GM12878 (cell line): ENCODE results near the gene NRSN2. TPM values are rescaled to one million over a fixed set of nuclear protein-coding genes. Genes with fewer than 3 reads are reported as not detected.

Experiments used
- ATAC-seq: fragments of 200-7000 bp; cut with Tn5 transposase; 3 replicates; pipeline ENCODE4 v1.9.1; 2020; ENCODE audit warnings: mild to moderate bottlenecking, moderate library complexity
- BruUV-seq: library from RNA; stranded (reverse); fragments of 400-500 nt; replicated peaks from 2 replicates; lab custom pipeline; 2021; lab: Mats Ljungman, UMichigan
- CTCF ChIA-PET: fragments of 300-600 bp; sonication (Branson Sonifier 250); formaldehyde crosslinking; extraction: SDS; loops from one replicate; lab custom pipeline; 2021; ENCODE audit warnings: inconsistent platforms; lab: Yijun Ruan, JAX
- POLR2A ChIA-PET: fragments of 350-600 bp; formaldehyde crosslinking; extraction: SDS; loops from one replicate; lab custom pipeline; 2021; ENCODE audit warnings: inconsistent platforms; lab: Charles Lee
- RAD21 ChIA-PET: fragments of 300-600 bp; sonication (Branson Sonifier 250); formaldehyde crosslinking; loops from one replicate; lab custom pipeline; 2023; ENCODE audit warnings: antibody characterized with exemption; ENCODE audit not compliant: unreplicated experiment; lab: Charles Lee
- SMC1A ChIA-PET: fragments of 300-600 bp; sonication (Branson Sonifier 250); formaldehyde crosslinking; loops from one replicate; lab custom pipeline; 2023; ENCODE audit not compliant: unreplicated experiment, uncharacterized antibody; lab: Charles Lee
- DNase-seq: peaks from one replicate; pipeline ENCODE4 v3.0.0-alpha.2; 2011; ENCODE audit warnings: low read depth, low spot score
- FAIRE-seq: peaks from 3 replicates; lab custom pipeline; 2011; peaks lifted over from hg19 to GRCh38; lab: Jason Lieb, UNC
- H2AFZ ChIP-seq: 2 replicates; pipeline ENCODE4 v1.6.0; 2011; ENCODE audit warnings: low read depth, low read length, control low read depth; ENCODE audit not compliant: control insufficient read depth
- H3K27ac ChIP-seq: 2 replicates; pipeline ENCODE4 v1.5.1; 2011; ENCODE audit warnings: control low read depth; ENCODE audit not compliant: control insufficient read depth, insufficient read depth
- H3K27me3 ChIP-seq, 2 experiments: replicated peaks in 1 of 2; 2 replicates each; pipeline versions ENCODE4 v1.6.0 to v1.6.1; 2011; ENCODE audit warnings: low read length in 1 of 2; ENCODE audit not compliant: control insufficient read depth in 2 of 2, insufficient read depth in 2 of 2
- H3K36me3 ChIP-seq, 2 experiments: 2 replicates each; pipeline ENCODE4 v1.5.1; 2011; ENCODE audit warnings: low read length in 1 of 2; ENCODE audit not compliant: control insufficient read depth in 2 of 2, insufficient read depth in 2 of 2
- H3K4me1 ChIP-seq: 2 replicates; pipeline ENCODE4 v1.6.1; 2011; ENCODE audit warnings: mild to moderate bottlenecking, low read length, moderate library complexity, mixed read lengths; ENCODE audit not compliant: control insufficient read depth, insufficient read depth
- H3K4me2 ChIP-seq: 2 replicates; pipeline ENCODE4 v1.6.0; 2011; ENCODE audit warnings: control low read depth; ENCODE audit not compliant: control insufficient read depth, insufficient read depth
- H3K4me3 ChIP-seq: fragments of 200-600 bp; sonication (generic); 2 replicates; pipeline ENCODE4 v1.5.1; 2016
- H3K79me2 ChIP-seq: 2 replicates; pipeline ENCODE4 v1.6.0; 2011; ENCODE audit warnings: low read length; ENCODE audit not compliant: control insufficient read depth, insufficient read depth
- H3K9ac ChIP-seq: 2 replicates; pipeline ENCODE4 v1.8.0; 2011; ENCODE audit warnings: low read length, control low read depth, mixed read lengths; ENCODE audit not compliant: control insufficient read depth, insufficient read depth
- H3K9me3 ChIP-seq: replicated peaks from 3 replicates; pipeline ENCODE4 v1.5.1; 2011; ENCODE audit warnings: mild to moderate bottlenecking, low read length; ENCODE audit not compliant: control insufficient read depth, insufficient read depth
- H4K20me1 ChIP-seq: 2 replicates; pipeline ENCODE4 v1.6.0; 2011; ENCODE audit not compliant: control insufficient read depth, insufficient read depth
- HDGF ChIP-seq: fragments of 450-650 bp; IDR thresholded peaks from 2 replicates; pipeline ENCODE4 v1.6.1; 2016; ENCODE audit warnings: antibody characterized with exemption
- NFYA ChIP-seq: IDR thresholded peaks from 2 replicates; pipeline ENCODE4 v1.6.1; 2011; ENCODE audit warnings: low read depth, mild to moderate bottlenecking, low read length, improper control_type of control experiment, borderline replicate concordance
- RELA ChIP-seq: fragments of 450-650 bp; IDR thresholded peaks from 2 replicates; pipeline ENCODE4 v1.8.0; 2014; ENCODE audit warnings: borderline replicate concordance; ENCODE audit not compliant: partially characterized antibody
- SREBF2 ChIP-seq: IDR thresholded peaks from 2 replicates; pipeline ENCODE4 v1.6.1; 2012; ENCODE audit warnings: mild to moderate bottlenecking, low read length
- TARDBP ChIP-seq: IDR thresholded peaks from 2 replicates; pipeline ENCODE4 v1.6.1; 2016; ENCODE audit warnings: borderline replicate concordance
- TCF12 ChIP-seq: IDR thresholded peaks from 2 replicates; pipeline ENCODE4 v1.6.1; 2011; ENCODE audit warnings: low read depth, mild to moderate bottlenecking, low read length
- WGBS: methylation state at CpG from one replicate; pipeline ENCODE4 v1.1.6; 2016; ENCODE audit warnings: low lambda C conversion rate; ENCODE audit not compliant: insufficient replicate concordance, insufficient coverage; ENCODE audit errors: missing lambda C conversion rate; 5-methylcytosine and 5-hydroxymethylcytosine counted together
- in situ Hi-C: fragments of 300-500 bp; cut with MboI; formaldehyde crosslinking; loops from 9 replicates; pipeline ENCODE4 v1.14.3; 2018; ENCODE audit warnings: mixed read lengths
- intact Hi-C: fragments of 100-400 bp; cut with micrococcal nuclease; formaldehyde crosslinking; loops from one replicate; pipeline ENCODE4 v1.14.2; 2022; ENCODE audit not compliant: unreplicated experiment
- polyA plus RNA-seq, 11 experiments: library from polyadenylated mRNA; depleted of rRNA in 4 of 11; unstranded in 6 of 11; stranded (reverse) in 5 of 11; fragments of >200 nt; fragmentation: Nextera tagmentation in 4 of 11; fragmentation: Illumina TruSeq in 1 of 11; extraction: Ambion mirVana in 4 of 11; extraction: Trizol in 1 of 11; gene quantifications; 1 replicate in 1 of 11; 2 replicates in 10 of 11; pipeline versions ENCODE4 v1.2.1 to v1.2.3, GENCODE V29; 2011 to 2016; ENCODE audit warnings: inconsistent platforms in 2 of 11, missing spikeins in 2 of 11, low read depth in 1 of 11
- total RNA-seq, 4 experiments: library from RNA; depleted of rRNA in 3 of 4; stranded (reverse); fragments of >200 nt in 3 of 4; fragmentation: Illumina TruSeq in 1 of 4; extraction: Trizol in 1 of 4; gene quantifications; 2 replicates each; pipeline versions ENCODE4 v1.2.1 to v1.2.3, GENCODE V29; 2013 to 2021
- TF ChIP-seq, protein P1 (sequence below): IDR thresholded peaks from 2 replicates; pipeline ENCODE4 v1.6.1; 2012; ENCODE audit warnings: low read length, inconsistent platforms
- TF ChIP-seq, protein P2 (sequence below): IDR thresholded peaks from 2 replicates; pipeline ENCODE4 v1.6.1; 2012; ENCODE audit warnings: mild to moderate bottlenecking, low read depth, low read length
- TF ChIP-seq, protein P3 (sequence below): fragments of 450-650 bp; conservative IDR thresholded peaks from 2 replicates; pipeline ENCODE4 v1.6.1; 2017; ENCODE audit warnings: mild to moderate bottlenecking, moderate library complexity

The NRSN2 gene
- total and polyA plus RNA-seq, 10 of the 15 experiments (the other 5 are each of a cell fraction or from before 2014, with no cell fraction given) = 6.2 to 32.4 (median 13.0) TPM

GRCh38 chr20:381581-382290, 34.8 kb downstream of the NRSN2 start:
- no peak for FAIRE-seq
- Histone ChIP-seq H3K9ac (peak overlapping the region; percentile 73), H3K4me2 (peak overlapping the region; percentile 77), H3K27ac (0 out of 2 replicates have a peak overlapping the region, but pooled peaks have one; percentile 22), H3K9me3 (no peaks in the 10 kb centered on the region), H3K36me3 (no peaks in the 10 kb centered on the region), H3K79me2 (peaks cover 16% of the 10 kb centered on the region), H2AFZ (peak overlapping the region; percentile 38), H3K27me3 (no peaks in the 10 kb centered on the region), H3K4me3 (peak overlapping the region; percentile 98), H3K4me1 (peaks cover 10% of the 10 kb centered on the region), H4K20me1 (no peaks in the 10 kb centered on the region)
- intact Hi-C loops (loop anchor here (2.0 kb wide), 2 partner anchors 25 to 81 kb away; partner anchors contain the start of gene TBC1D20), in situ Hi-C loops (no loop called here)
- POLR2A ChIA-PET = interaction anchor here (1.2 to 2.0 kb wide), 3 partner anchors 26 to 84 kb away, joined by 3 to 6 read pairs (median 4); partner anchors contain the start of gene ZCCHC3
- 2% methylated on average over 25 of the region's 49 CpGs for WGBS
- CTCF ChIA-PET = interaction anchor here (1.0 to 1.4 kb wide), 5 partner anchors 8 to 156 kb away, joined by 3 to 6 read pairs (median 4); no protein-coding TSS in a partner anchor
- no TSS peak for BruUV-seq
- SMC1A ChIA-PET = interaction anchor here (0.7 to 1.6 kb wide), 5 partner anchors 8 to 96 kb away, joined by 3 to 4 read pairs (median 3); no protein-coding TSS in a partner anchor
- RAD21 ChIA-PET = interaction anchor here (1.2 kb wide), 1 partner anchor 26 kb away, joined by 4 read pairs; no protein-coding TSS in a partner anchor
- peak; percentile 48 for DNase-seq
- peak; percentile 85 for ATAC-seq
- TF ChIP-seq, protein P1, sequence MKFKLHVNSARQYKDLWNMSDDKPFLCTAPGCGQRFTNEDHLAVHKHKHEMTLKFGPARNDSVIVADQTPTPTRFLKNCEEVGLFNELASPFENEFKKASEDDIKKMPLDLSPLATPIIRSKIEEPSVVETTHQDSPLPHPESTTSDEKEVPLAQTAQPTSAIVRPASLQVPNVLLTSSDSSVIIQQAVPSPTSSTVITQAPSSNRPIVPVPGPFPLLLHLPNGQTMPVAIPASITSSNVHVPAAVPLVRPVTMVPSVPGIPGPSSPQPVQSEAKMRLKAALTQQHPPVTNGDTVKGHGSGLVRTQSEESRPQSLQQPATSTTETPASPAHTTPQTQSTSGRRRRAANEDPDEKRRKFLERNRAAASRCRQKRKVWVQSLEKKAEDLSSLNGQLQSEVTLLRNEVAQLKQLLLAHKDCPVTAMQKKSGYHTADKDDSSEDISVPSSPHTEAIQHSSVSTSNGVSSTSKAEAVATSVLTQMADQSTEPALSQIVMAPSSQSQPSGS = no peak
- TF ChIP-seq NFYA (no peak), TARDBP (0 out of 2 replicates have a peak, but pooled peaks have one; percentile 48), HDGF (no peak), RELA (no peak), TCF12 (peak; percentile 83; the same call in 1 of the 2 replicates), SREBF2 (no peak)
- TF ChIP-seq, protein P2, sequence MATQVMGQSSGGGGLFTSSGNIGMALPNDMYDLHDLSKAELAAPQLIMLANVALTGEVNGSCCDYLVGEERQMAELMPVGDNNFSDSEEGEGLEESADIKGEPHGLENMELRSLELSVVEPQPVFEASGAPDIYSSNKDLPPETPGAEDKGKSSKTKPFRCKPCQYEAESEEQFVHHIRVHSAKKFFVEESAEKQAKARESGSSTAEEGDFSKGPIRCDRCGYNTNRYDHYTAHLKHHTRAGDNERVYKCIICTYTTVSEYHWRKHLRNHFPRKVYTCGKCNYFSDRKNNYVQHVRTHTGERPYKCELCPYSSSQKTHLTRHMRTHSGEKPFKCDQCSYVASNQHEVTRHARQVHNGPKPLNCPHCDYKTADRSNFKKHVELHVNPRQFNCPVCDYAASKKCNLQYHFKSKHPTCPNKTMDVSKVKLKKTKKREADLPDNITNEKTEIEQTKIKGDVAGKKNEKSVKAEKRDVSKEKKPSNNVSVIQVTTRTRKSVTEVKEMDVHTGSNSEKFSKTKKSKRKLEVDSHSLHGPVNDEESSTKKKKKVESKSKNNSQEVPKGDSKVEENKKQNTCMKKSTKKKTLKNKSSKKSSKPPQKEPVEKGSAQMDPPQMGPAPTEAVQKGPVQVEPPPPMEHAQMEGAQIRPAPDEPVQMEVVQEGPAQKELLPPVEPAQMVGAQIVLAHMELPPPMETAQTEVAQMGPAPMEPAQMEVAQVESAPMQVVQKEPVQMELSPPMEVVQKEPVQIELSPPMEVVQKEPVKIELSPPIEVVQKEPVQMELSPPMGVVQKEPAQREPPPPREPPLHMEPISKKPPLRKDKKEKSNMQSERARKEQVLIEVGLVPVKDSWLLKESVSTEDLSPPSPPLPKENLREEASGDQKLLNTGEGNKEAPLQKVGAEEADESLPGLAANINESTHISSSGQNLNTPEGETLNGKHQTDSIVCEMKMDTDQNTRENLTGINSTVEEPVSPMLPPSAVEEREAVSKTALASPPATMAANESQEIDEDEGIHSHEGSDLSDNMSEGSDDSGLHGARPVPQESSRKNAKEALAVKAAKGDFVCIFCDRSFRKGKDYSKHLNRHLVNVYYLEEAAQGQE = no peak
- TF ChIP-seq, protein P3, sequence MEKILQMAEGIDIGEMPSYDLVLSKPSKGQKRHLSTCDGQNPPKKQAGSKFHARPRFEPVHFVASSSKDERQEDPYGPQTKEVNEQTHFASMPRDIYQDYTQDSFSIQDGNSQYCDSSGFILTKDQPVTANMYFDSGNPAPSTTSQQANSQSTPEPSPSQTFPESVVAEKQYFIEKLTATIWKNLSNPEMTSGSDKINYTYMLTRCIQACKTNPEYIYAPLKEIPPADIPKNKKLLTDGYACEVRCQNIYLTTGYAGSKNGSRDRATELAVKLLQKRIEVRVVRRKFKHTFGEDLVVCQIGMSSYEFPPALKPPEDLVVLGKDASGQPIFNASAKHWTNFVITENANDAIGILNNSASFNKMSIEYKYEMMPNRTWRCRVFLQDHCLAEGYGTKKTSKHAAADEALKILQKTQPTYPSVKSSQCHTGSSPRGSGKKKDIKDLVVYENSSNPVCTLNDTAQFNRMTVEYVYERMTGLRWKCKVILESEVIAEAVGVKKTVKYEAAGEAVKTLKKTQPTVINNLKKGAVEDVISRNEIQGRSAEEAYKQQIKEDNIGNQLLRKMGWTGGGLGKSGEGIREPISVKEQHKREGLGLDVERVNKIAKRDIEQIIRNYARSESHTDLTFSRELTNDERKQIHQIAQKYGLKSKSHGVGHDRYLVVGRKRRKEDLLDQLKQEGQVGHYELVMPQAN = 0 out of 2 replicates have a peak, but pooled peaks have one; percentile 18
